ENCODE data around the gene ACOT4.
A peak's percentile ranks its signal among the peaks of the same experiment; 100 is the strongest.
"Not testable (repeated sequence)": the region's sequence is repeated elsewhere in the genome, so short reads cannot be mapped to it uniquely, and the experiment has no call there.

Gene ACOT4

DNA sequence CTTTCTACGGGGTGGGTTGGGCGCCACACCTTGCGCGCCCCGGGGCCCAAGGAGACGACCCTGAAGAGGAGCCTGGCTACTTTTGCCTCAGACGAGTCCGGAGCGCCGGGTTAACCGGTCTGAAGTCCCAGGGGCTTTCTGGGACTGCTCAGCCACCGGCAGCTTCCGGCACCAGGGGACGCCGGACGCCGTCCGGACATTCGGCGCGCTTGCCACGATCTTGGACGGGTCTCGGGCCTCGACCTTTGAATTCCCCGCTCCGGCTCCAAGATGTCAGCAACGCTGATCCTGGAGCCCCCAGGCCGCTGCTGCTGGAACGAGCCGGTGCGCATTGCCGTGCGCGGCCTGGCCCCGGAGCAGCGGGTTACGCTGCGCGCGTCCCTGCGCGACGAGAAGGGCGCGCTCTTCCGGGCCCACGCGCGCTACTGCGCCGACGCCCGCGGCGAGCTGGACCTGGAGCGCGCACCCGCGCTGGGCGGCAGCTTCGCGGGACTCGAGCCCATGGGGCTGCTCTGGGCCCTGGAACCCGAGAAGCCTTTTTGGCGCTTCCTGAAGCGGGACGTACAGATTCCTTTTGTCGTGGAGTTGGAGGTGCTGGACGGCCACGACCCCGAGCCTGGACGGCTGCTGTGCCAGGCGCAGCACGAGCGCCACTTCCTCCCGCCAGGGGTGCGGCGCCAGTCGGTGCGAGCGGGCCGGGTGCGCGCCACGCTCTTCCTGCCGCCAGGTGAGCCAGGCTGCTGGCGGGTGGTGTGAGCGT is at the start of gene ACOT4:
Gene ACOT4, plus strand, starts transcription at position 184 of the 760 bp plus-strand sequence. Its CDS starts 87 bp downstream, at position 271.
- TF ChIP-seq ZNF274 (IDR thresholded peaks at IDR 0.05; ENCODE audit: low read depth, low read length), result no peak
- H3K4me3 ChIP-seq (ENCODE audit: low read length), result peak within 1 kb of the TSS; percentile 55; the same call in 1 of the 2 replicates

DNA sequence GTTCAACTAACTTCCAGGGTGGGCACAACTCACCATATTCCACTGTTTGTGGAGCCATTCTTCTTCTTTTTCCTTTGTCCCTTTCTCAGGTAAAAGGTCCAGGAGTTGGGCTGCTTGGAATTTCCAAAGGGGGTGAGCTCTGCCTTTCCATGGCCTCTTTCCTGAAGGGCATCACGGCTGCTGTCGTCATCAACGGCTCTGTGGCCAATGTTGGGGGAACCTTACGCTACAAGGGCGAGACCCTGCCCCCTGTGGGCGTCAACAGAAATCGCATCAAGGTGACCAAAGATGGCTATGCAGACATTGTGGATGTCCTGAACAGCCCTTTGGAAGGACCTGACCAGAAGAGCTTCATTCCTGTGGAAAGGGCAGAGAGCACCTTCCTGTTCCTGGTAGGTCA is 48.7 kb upstream of the ACOT4 start:
- H3K4me3 ChIP-seq (ENCODE audit: low read length), result not testable (repeated sequence)

DNA sequence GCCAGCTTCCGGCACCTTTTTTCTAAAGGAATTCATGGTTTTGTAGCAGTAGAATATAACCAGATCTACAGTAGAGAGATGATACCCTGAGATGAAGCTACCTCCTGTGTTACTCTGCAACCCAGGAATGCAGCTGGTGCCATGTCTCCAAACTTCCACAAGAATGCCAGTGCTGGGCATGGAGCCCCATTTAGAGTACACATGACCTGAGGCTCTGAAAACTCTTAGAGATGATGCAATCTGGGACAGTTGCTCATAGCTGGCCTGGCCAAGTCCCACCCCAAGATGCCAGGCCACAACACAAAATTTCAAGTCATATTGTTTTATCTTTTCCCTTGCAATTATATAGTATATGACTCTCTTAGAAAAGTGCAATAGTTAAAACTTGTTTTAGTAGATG is 46.3 kb upstream of the ACOT4 start:
- H3K4me3 ChIP-seq (ENCODE audit: low read length), result not testable (repeated sequence)

DNA sequence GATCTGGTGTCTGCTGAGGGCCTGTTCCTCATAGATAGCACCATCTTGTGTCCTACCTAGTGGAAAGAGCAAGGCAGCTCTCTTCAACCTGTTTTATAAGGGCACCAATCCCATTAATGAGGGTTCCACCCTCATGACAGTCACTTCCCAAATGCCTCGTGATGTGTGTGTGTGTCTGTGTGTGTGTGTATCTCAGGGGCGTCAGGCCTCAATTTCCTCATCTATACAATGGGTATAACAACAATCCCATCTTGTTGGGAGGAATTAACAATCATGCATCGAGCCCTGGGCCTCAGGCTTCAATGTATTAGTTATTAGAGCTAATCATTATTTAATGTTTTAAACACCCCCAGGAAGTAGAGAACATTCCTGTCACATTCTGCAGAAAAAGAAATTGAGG is 42.6 kb upstream of the ACOT4 start:
- H3K4me3 ChIP-seq (ENCODE audit: low read length), result not testable (repeated sequence)

GRCh38 chr14:73549889-73550524 is 41.7 kb upstream of the ACOT4 start:
- H3K4me3 ChIP-seq (ENCODE audit: low read length), result not testable (repeated sequence)

- TF ChIP-seq ZNF274 (IDR thresholded peaks at IDR 0.05; ENCODE audit: low read depth, low read length), result no peak
- no peak overlapping the region for H3K4me3 ChIP-seq (ENCODE audit: low read length)
Observed at GRCh38 chr14:73553845-73554244, 37.8 kb upstream of the ACOT4 start.

DNA sequence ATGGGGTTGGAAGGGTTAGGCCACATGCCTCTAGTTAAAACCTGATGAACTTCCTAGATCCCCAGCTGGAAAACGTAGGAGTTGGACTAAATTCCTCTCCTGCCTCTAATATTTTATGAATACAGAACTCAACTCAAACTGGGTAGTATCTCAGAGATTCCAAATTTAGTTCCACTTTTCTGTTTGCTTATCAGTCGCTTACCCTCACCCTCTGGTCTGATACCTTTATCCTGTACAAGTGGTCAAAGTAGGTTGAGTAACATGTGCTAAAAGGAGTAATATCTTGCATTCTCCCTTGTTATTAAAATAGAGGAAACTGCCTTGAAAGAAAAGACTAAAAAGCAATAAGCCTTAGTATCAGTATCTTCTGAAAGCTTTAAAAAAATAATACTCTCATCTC is 34.5 kb upstream of the ACOT4 start:
- H3K4me3 ChIP-seq (ENCODE audit: low read length), result not testable (repeated sequence)

- not testable (repeated sequence) for H3K4me3 ChIP-seq (ENCODE audit: low read length)
Observed at GRCh38 chr14:73558238-73558637, 33.4 kb upstream of the ACOT4 start.

DNA sequence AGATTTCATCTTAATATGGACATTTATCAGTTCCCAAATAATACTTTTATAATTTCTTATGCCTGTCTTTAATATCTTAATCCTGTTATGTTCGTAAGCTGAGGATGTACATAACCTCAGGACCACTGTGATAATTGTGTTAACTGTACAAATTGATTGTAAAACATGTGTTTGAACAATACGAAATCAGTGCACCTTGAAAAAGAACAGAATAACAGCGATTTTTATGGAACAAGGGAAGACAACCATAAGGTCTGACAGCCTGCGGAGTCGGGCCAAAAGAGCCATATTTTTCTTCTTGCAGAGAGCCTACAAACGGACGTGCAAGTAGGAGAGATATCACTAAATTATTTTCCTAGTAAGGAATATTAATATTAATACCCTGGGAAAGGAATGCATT is 29.4 kb upstream of the ACOT4 start:
- not testable (repeated sequence) for H3K4me3 ChIP-seq (ENCODE audit: low read length)

DNA sequence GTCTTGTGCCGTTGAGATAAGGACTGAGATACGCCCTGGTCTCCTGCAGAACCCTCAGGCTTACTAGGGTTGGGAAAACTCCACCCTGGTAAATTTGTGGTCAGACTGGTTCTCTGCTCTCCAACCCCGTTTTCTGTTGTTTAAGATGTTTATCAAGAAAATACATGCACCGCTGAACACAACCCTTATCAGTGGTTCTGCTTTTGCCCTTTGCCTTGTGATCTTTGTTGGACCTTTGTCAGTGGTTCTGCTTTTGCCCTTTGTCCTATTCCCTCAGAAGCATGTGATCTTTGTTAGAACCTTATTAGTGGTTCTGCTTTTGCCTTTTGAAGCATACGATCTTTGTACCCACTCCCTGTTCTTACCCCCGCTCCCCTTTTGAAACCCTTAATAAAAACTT is 29.0 kb upstream of the ACOT4 start:
- not testable (repeated sequence) for H3K4me3 ChIP-seq (ENCODE audit: low read length)

DNA sequence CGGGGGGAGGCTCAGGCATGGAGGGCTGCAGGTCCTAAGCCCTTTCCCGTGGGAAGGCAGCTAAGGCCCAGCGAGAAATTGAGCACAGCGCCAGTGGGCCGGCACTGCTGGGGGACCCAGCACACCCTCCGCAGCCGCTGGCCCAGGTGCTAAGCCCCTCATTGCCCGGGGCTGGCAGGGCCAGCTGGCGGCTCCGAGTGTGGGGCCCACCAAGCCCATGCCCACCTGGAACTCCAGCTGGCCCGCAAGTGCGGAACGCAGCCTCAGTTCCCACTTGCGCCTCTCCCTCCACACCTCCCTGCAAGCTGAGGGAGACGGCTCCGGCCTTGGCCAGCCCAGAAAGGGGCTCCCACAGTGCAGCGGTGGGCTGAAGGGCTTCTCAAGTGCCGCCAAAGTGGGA is 25.2 kb upstream of the ACOT4 start:
- not testable (repeated sequence) for H3K4me3 ChIP-seq (ENCODE audit: low read length)

- not testable (repeated sequence) for H3K4me3 ChIP-seq (ENCODE audit: low read length)
Observed at GRCh38 chr14:73566935-73567334, 24.7 kb upstream of the ACOT4 start.

DNA sequence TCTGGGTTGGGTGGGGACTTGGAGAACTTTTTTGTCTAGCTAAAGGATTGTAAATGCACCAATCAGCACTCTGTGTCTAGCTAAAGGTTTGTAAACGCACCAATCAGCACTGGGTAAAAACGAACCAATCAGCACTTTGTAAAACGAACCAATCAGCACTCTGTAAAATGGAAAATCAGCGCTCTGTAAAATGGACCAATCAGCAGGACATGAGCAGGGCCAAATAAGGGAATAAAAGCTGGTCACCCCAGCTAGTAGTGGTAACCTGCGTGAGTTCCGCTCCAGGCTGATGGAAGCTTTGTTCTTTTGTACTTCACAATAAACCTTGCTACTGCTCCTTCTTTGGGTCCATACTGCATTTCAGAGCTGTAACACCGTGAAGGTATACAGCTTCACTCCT is 24.3 kb upstream of the ACOT4 start:
- TF ChIP-seq ZNF274 (IDR thresholded peaks at IDR 0.05; ENCODE audit: low read depth, low read length), result no peak
- H3K4me3 ChIP-seq (ENCODE audit: low read length), result no peak overlapping the region

DNA sequence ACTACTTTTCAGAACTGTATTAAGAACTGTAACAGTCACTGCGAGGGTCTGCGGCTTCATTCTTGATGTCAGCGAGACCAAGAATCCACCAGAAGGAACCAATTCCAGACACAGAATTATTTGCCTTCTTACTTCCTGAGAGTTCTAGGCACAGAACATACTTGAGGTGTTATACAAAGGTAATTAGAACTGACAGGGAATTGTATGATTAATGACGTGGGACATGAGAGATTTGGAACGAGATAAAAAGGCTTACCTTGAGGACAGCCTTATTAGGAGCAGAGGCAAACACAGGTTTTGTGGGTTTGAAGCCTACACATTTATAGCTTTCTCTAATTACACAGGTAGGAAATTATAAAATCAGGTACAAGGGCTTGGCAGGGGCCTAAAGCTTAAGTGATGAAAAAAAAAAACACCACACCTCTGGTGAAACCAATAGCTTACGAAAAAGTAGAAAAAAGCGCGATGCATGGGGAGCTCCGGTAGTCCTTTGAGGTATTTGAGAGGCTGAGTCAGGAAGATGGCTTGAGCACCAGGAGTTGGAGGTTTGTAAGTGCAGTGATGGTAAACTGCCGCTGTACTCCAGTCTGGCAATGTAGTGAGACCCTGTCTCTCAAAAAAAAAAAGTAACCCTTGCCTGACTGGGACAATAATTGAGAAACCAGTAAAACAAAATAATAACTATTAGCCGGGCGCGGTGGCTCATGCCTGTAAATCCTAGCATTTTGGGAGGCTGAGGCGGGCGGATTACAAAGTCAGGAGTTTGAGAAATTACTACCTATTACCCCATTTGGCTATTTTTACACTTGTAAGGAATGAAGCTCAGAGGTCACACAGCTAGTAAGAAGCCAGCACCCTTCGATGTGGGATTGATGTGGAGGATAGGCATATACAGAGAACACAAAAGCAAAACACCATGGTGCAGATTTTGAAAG is 23.5 kb upstream of the ACOT4 start:
- no peak for TF ChIP-seq ZNF274 (IDR thresholded peaks at IDR 0.05; ENCODE audit: low read depth, low read length)

GRCh38 chr14:73568886-73569184 is 22.8 kb upstream of the ACOT4 start:
- peak overlapping the region; percentile 93; the same call in 1 of the 2 replicates for H3K4me3 ChIP-seq (ENCODE audit: low read length)

More for the DNA sequence above, 23.5 kb upstream of the ACOT4 start:
- peak overlapping the region; percentile 93; the same call in 1 of the 2 replicates for H3K4me3 ChIP-seq (ENCODE audit: low read length)

DNA sequence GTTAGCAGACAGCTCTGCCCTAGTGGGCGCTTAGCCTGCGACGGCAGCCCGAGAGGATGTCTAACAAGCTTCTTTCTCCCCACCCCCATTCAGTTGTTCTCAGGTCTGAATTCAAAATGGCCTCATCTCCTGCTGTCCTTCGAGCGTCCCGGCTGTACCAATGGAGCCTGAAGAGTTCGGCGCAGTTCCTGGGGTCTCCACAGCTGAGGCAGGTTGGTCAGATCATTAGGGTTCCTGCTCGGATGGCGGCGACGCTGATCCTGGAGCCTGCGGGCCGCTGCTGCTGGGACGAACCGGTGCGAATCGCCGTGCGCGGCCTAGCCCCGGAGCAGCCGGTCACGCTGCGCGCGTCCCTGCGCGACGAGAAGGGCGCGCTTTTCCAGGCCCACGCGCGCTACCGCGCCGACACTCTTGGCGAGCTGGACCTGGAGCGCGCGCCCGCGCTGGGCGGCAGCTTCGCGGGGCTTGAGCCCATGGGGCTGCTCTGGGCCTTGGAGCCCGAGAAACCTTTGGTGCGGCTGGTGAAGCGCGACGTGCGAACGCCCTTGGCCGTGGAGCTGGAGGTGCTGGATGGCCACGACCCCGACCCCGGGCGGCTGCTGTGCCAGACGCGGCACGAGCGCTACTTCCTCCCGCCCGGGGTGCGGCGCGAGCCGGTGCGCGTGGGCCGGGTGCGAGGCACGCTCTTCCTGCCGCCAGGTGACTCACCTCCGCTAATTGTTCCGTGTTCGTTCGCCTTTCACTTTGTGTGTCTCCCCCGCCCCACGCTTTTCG is 22.3 kb upstream of the ACOT4 start, which contains the start of gene ACOT2:
Gene ACOT2, plus strand, starts transcription at position 29 of the 774 bp plus-strand sequence. Its CDS starts 28 bp downstream, at position 57.
- H3K4me3 ChIP-seq (ENCODE audit: low read length), result peak within 1 kb of the TSS; percentile 93

GRCh38 chr14:73570913-73571312 is 20.8 kb upstream of the ACOT4 start:
- H3K4me3 ChIP-seq (ENCODE audit: low read length), result not testable (repeated sequence)

DNA sequence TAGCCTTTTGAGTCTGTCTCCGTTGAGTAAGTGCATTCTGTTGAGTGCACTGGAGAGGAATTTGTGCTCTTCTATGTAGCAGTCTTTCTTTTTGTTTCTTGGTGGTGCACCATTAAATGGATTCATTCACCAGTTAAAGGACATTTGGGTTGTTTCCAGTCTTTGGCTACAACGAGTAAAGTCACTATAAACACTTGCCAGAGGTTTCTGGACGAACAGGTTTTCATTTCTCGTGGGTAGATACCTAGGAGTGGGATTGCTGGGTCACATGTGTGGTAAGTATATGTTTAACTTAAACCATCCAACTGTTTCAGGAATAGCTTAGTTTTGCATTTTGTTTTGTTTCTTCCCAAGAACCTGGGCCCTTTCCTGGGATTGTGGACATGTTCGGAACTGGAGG is 18.6 kb upstream of the ACOT4 start:
- not testable (repeated sequence) for H3K4me3 ChIP-seq (ENCODE audit: low read length)

- not testable (repeated sequence) for H3K4me3 ChIP-seq (ENCODE audit: low read length)
Observed at GRCh38 chr14:73573740-73574139, 17.9 kb upstream of the ACOT4 start.

GRCh38 chr14:73574251-73574650 is 17.4 kb upstream of the ACOT4 start:
- not testable (repeated sequence) for H3K4me3 ChIP-seq (ENCODE audit: low read length)
